Mesendoderm (in vitro differentiated cells): ENCODE data around the gene AOPEP.

Experiments used
- DNase-seq: peaks from one replicate; pipeline ENCODE4 v3.0.0; 2013
- H2AK5ac ChIP-seq: 2 replicates; pipeline ENCODE4 v1.6.1; 2013; ENCODE audit warnings: low read length, inconsistent platforms
- H2BK120ac ChIP-seq: 2 replicates; pipeline ENCODE4 v1.6.1; 2013; ENCODE audit warnings: low read depth, mild to moderate bottlenecking, low read length, moderate library complexity, mixed read lengths
- H2BK15ac ChIP-seq: replicated peaks from 2 replicates; pipeline ENCODE4 v1.6.1; 2013; ENCODE audit warnings: low read depth, mild to moderate bottlenecking, moderate library complexity
- H2BK5ac ChIP-seq: 2 replicates; pipeline ENCODE4 v1.6.1; 2013; ENCODE audit warnings: low read length, inconsistent platforms
- H3K18ac ChIP-seq: 2 replicates; pipeline ENCODE4 v1.6.1; 2013; ENCODE audit warnings: mild to moderate bottlenecking, low read length, mixed read lengths
- H3K23ac ChIP-seq: one replicate; pipeline ENCODE4 v1.6.1; 2013; ENCODE audit warnings: low read length
- H3K27ac ChIP-seq: 2 replicates; pipeline ENCODE4 v1.5.1; 2013; ENCODE audit warnings: low read depth, mild to moderate bottlenecking, inconsistent platforms, low read length, moderate library complexity
- H3K27me3 ChIP-seq: 2 replicates; pipeline ENCODE4 v1.6.1; 2013; ENCODE audit warnings: low read length, control low read depth, mild to moderate bottlenecking, inconsistent platforms; ENCODE audit not compliant: insufficient read depth, poor library complexity
- H3K36me3 ChIP-seq: 2 replicates; pipeline ENCODE4 v1.6.1; 2013; ENCODE audit warnings: low read length, inconsistent platforms; ENCODE audit not compliant: control insufficient read depth, insufficient read depth
- H3K4ac ChIP-seq: one replicate; pipeline ENCODE4 v1.6.1; 2013; ENCODE audit warnings: low read depth, mild to moderate bottlenecking, low read length, moderate library complexity
- H3K4me1 ChIP-seq: 2 replicates; pipeline ENCODE4 v1.6.1; 2013; ENCODE audit warnings: low read depth, low read length, inconsistent platforms; ENCODE audit not compliant: control insufficient read depth
- H3K4me2 ChIP-seq: 2 replicates; pipeline ENCODE4 v1.6.1; 2013; ENCODE audit warnings: low read length
- H3K4me3 ChIP-seq: 2 replicates; pipeline ENCODE4 v1.5.1; 2013; ENCODE audit warnings: mild to moderate bottlenecking, low read length
- H3K56ac ChIP-seq: one replicate; pipeline ENCODE4 v1.6.1; 2013; ENCODE audit warnings: low read length
- H3K79me1 ChIP-seq: 2 replicates; pipeline ENCODE4 v1.6.1; 2013; ENCODE audit warnings: low read length, inconsistent platforms
- H3K79me2 ChIP-seq: 2 replicates; pipeline ENCODE4 v1.6.1; 2013; ENCODE audit warnings: mild to moderate bottlenecking, low read length; ENCODE audit not compliant: control insufficient read depth, insufficient read depth
- H3K9ac ChIP-seq: 2 replicates; pipeline ENCODE4 v1.6.1; 2013; ENCODE audit warnings: low read length, inconsistent platforms
- H4K5ac ChIP-seq: one replicate; pipeline ENCODE4 v1.6.1; 2013; ENCODE audit warnings: low read length
- H4K8ac ChIP-seq: one replicate; pipeline ENCODE4 v1.6.1; 2013; ENCODE audit warnings: low read depth, mild to moderate bottlenecking, control low read depth, low read length, moderate library complexity
- WGBS: extraction: QIAGEN DNeasy Blood & Tissue Kit; methylation state at CpG from one replicate; pipeline ENCODE4 v1.1.7; 2013; ENCODE audit warnings: low lambda C conversion rate, missing lambda C conversion rate; ENCODE audit not compliant: insufficient coverage; ENCODE audit errors: extremely low coverage; 5-methylcytosine and 5-hydroxymethylcytosine counted together

Gene AOPEP

GRCh38 chr9:95078511-95078910 is 352.0 kb downstream of the AOPEP start:
- Histone ChIP-seq H3K4me2 (no peak overlapping the region), H3K4me1 (peaks cover 15% of the 10 kb centered on the region), H3K79me2 (peaks cover 4% of the 10 kb centered on the region), H2BK15ac (no peak overlapping the region), H3K27me3 (no peaks in the 10 kb centered on the region), H3K27ac (no peak overlapping the region), H4K8ac (no peak overlapping the region), H3K9ac (peak overlapping the region; percentile 14), H3K18ac (no peak overlapping the region), H3K79me1 (peaks cover 13% of the 10 kb centered on the region), H2BK120ac (no peak overlapping the region), H3K4me3 (no peak overlapping the region), H2BK5ac (no peak overlapping the region), H3K56ac (no peak overlapping the region), H3K23ac (no peak overlapping the region), H2AK5ac (no peak overlapping the region), H3K36me3 (peaks cover 6% of the 10 kb centered on the region), H4K5ac (no peak overlapping the region), H3K4ac (peak overlapping the region; percentile 24)
- no CpG with 5 or more reads among the region's 12 CpGs for WGBS
- no peak for DNase-seq

GRCh38 chr9:95078939-95079338 is 352.4 kb downstream of the AOPEP start:
- H3K27ac ChIP-seq: no peak overlapping the region
- peak; percentile 85 for DNase-seq
- no peak overlapping the region for H2BK120ac ChIP-seq
- H3K79me1 ChIP-seq: peaks cover 11% of the 10 kb centered on the region
- H2AK5ac ChIP-seq: no peak overlapping the region
- H3K4me1 ChIP-seq: peaks cover 15% of the 10 kb centered on the region
- no peak overlapping the region for H3K18ac ChIP-seq
- peaks cover 4% of the 10 kb centered on the region for H3K79me2 ChIP-seq
- H3K56ac ChIP-seq: no peak overlapping the region
- H2BK15ac ChIP-seq: no peak overlapping the region
- H3K36me3 ChIP-seq: peaks cover 6% of the 10 kb centered on the region
- no peak overlapping the region for H4K8ac ChIP-seq
- no peak overlapping the region for H3K9ac ChIP-seq
- no peaks in the 10 kb centered on the region for H3K27me3 ChIP-seq
- H4K5ac ChIP-seq: no peak overlapping the region
- no peak overlapping the region for H3K23ac ChIP-seq
- no peak overlapping the region for H3K4me2 ChIP-seq
- no peak overlapping the region for H3K4ac ChIP-seq
- no CpG with 5 or more reads among the region's 6 CpGs for WGBS
- no peak overlapping the region for H2BK5ac ChIP-seq
- H3K4me3 ChIP-seq: no peak overlapping the region

DNA sequence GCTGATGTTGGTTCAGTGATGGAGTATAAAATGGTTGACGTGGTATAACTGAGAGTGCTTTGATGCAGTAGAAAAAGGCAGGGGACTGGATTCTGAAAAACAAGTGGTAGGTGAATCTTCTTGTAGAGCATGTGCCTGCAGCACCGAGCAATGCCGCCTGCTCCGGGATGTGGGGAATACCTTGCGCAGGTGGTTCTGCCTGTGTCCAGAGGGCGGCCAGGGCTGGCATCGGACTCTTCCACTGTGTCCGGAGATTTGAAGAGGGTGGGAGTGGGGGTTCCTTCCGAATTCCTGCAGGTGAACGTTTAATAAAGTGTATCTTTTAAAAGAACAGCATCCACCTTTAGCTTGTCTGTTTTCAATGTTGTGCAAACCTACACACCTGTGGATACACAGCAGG is 353.0 kb downstream of the AOPEP start:
- no peak overlapping the region for H3K23ac ChIP-seq
- no peak overlapping the region for H2AK5ac ChIP-seq
- no peak overlapping the region for H3K4me2 ChIP-seq
- no peak overlapping the region for H3K4ac ChIP-seq
- H3K27me3 ChIP-seq: no peaks in the 10 kb centered on the region
- H3K56ac ChIP-seq: no peak overlapping the region
- no peak for DNase-seq
- H3K27ac ChIP-seq: no peak overlapping the region
- peaks cover 4% of the 10 kb centered on the region for H3K79me2 ChIP-seq
- H4K8ac ChIP-seq: no peak overlapping the region
- no peak overlapping the region for H3K9ac ChIP-seq
- H3K36me3 ChIP-seq: peaks cover 6% of the 10 kb centered on the region
- no peak overlapping the region for H4K5ac ChIP-seq
- no peak overlapping the region for H2BK15ac ChIP-seq
- H3K79me1 ChIP-seq: peaks cover 10% of the 10 kb centered on the region
- no peak overlapping the region for H3K4me3 ChIP-seq
- no peak overlapping the region for H2BK120ac ChIP-seq
- no peak overlapping the region for H2BK5ac ChIP-seq
- no CpG with 5 or more reads among the region's 10 CpGs for WGBS
- H3K4me1 ChIP-seq: peaks cover 15% of the 10 kb centered on the region
- H3K18ac ChIP-seq: no peak overlapping the region

DNA sequence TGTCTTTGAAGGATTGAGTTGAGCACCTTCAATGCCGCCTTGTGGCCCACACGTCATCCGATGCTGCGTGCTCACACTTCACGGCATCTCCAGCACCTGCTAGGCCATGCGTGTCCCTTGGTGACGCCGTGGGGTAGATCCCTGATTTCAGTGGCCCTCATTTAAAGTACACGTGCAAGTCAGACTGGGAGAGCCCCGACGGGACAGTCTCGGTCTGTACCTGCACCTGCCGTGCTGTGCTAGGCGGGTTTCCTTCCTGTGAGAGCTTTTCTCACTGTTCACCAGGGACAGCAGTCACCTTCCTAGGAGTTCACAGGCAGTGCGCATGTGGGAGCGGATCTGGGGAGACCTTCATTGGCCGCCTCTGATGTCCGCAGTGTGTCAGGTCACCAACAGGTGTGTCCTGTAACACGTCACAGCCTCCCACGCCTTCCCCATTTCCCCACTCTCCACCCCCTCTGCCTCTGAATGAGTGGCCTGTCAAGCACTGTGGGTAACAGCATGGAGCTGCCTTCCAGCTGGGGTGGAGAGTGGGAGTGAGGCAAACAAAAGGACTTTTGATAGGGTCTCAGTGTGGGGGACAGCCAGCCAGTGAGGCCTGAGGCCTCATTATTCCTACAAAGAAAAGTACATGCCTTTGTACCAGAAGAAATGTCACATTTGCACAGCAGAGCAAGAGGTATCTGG is 354.6 kb downstream of the AOPEP start:
- no peak overlapping the region for H2BK5ac ChIP-seq
- no peak overlapping the region for H3K4me3 ChIP-seq
- no peak overlapping the region for H3K27ac ChIP-seq
- H2BK15ac ChIP-seq: no peak overlapping the region
- no peak overlapping the region for H3K4me2 ChIP-seq
- no peak overlapping the region for H2AK5ac ChIP-seq
- WGBS: no CpG with 5 or more reads among the region's 20 CpGs
- no peak for DNase-seq
- H4K5ac ChIP-seq: no peak overlapping the region
- no peak overlapping the region for H3K4ac ChIP-seq
- H3K9ac ChIP-seq: no peak overlapping the region
- no peak overlapping the region for H3K18ac ChIP-seq
- no peaks in the 10 kb centered on the region for H3K27me3 ChIP-seq
- no peak overlapping the region for H4K8ac ChIP-seq
- H2BK120ac ChIP-seq: no peak overlapping the region
- peaks cover 6% of the 10 kb centered on the region for H3K79me1 ChIP-seq
- peaks cover 6% of the 10 kb centered on the region for H3K36me3 ChIP-seq
- H3K79me2 ChIP-seq: peaks cover 2% of the 10 kb centered on the region
- H3K4me1 ChIP-seq: peaks cover 15% of the 10 kb centered on the region
- H3K56ac ChIP-seq: no peak overlapping the region
- H3K23ac ChIP-seq: no peak overlapping the region

DNA sequence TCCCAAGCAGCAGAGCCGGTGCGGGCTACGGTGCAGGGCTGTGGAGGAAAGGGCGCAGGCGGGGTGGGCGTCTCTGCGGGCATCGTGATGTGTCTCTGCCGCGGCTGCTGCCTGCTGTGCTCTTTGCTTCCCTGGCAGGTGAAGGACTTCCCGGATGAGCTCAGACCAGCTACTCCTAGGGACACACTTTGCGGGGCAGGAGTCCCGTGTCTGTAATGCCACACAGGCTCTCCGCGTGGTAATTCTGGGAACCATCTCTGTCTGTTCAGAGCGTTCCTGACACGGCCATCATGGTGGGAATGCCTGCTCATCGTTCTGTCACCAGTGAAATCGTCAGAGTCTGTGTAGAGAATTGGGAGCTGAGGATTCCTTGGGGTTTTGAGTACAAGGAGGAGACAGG is 355.5 kb downstream of the AOPEP start:
- Histone ChIP-seq H3K18ac (no peak overlapping the region), H4K5ac (no peak overlapping the region), H3K9ac (no peak overlapping the region), H2BK120ac (no peak overlapping the region), H3K23ac (no peak overlapping the region), H3K4me2 (no peak overlapping the region), H2BK15ac (no peak overlapping the region), H3K79me1 (peaks cover 6% of the 10 kb centered on the region), H3K79me2 (peaks cover 2% of the 10 kb centered on the region), H3K4me3 (no peak overlapping the region), H3K4ac (no peak overlapping the region), H3K56ac (no peak overlapping the region), H3K27ac (no peak overlapping the region), H2BK5ac (no peak overlapping the region), H3K4me1 (peaks cover 11% of the 10 kb centered on the region), H2AK5ac (no peak overlapping the region), H4K8ac (no peak overlapping the region), H3K27me3 (no peaks in the 10 kb centered on the region), H3K36me3 (peaks cover 6% of the 10 kb centered on the region)
- WGBS: no CpG with 5 or more reads among the region's 19 CpGs
- no peak for DNase-seq
